ENCODE results near the gene RRP12.

GRCh38 chr10:97307441-97307840 is 93.7 kb downstream of the RRP12 start:
- TF ChIP-seq, protein P1, sequence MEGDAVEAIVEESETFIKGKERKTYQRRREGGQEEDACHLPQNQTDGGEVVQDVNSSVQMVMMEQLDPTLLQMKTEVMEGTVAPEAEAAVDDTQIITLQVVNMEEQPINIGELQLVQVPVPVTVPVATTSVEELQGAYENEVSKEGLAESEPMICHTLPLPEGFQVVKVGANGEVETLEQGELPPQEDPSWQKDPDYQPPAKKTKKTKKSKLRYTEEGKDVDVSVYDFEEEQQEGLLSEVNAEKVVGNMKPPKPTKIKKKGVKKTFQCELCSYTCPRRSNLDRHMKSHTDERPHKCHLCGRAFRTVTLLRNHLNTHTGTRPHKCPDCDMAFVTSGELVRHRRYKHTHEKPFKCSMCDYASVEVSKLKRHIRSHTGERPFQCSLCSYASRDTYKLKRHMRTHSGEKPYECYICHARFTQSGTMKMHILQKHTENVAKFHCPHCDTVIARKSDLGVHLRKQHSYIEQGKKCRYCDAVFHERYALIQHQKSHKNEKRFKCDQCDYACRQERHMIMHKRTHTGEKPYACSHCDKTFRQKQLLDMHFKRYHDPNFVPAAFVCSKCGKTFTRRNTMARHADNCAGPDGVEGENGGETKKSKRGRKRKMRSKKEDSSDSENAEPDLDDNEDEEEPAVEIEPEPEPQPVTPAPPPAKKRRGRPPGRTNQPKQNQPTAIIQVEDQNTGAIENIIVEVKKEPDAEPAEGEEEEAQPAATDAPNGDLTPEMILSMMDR (IDR thresholded peaks at IDR 0.05): no peak
- TF ChIP-seq POLR2A (IDR thresholded peaks at IDR 0.05): no peak

Measured in esophagus squamous epithelium (tissue), 4 donors.